ENCODE data around the gene CHERP. TPM values are rescaled to one million over a fixed set of nuclear protein-coding genes. Genes with fewer than 3 reads are reported as not detected.

CHERP gene
- total and polyA plus RNA-seq, 2 experiments from 2014 or later, result 31.6 to 41.2 TPM

DNA sequence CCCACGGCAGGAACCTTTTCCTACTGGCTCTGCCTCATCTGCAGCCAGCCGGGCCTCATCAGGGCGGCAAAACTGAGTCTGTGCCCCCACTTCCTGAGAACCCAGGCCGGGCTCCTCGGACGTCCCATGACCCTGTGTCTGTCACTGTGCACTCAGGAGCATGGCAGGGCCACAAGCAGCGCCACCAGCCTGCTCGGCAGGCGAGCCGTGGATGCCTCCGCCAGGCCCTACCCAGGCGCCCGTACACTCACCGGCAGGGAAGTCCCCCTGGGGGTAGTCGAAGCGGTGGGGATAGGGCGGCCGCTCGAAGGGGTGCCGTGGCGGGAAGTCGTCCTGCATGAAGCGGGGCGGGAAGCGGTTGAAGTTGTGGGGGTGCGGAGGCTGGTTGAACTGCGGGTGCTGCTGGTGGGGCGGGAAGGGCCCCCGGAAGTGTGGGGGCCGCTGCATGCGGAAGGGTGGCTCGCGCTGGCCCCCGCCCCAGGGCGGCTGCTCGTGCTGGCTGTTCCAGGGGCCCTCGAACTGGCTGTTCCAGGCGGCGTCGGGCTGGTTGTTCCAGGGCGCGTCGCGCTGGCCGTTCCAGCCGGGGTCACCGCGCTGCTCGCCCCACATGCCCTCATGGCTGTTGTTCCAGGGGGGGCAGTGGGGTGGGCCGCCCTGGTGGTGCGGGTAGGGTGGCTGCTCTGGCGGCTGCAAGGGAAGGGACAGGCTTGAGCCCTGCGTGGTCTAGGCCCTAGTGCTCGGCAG, 17.1 kb downstream of the CHERP start:
- Histone ChIP-seq H3K79me2 (replicated peaks; ENCODE audit: insufficient read depth) (no peaks in the 10 kb centered on the region), H3K27me3 (ENCODE audit: insufficient read depth) (no peaks in the 10 kb centered on the region), H3F3A (replicated peaks; ENCODE audit: low read depth) (no peaks in the 10 kb centered on the region; the same call in 1 of the 2 replicates), H3K9me2 (ENCODE audit: insufficient read depth) (no peaks in the 10 kb centered on the region), H4K20me1 (replicated peaks; ENCODE audit: insufficient read depth) (peaks cover 25% of the 10 kb centered on the region), H3K27ac (ENCODE audit: low read depth) (no peak overlapping the region), H3K4me1 (ENCODE audit: insufficient read depth) (no peaks in the 10 kb centered on the region), H3K36me3 (ENCODE audit: insufficient read depth) (peaks cover 40% of the 10 kb centered on the region), H3K4me3 (no peak overlapping the region), H3K4me2 (no peak overlapping the region), H2AFZ (no peak overlapping the region)
- no peak overlapping the region for H3K27ac Mint-ChIP-seq
- H3K4me3 Mint-ChIP-seq, result no peak overlapping the region
- peaks cover 86% of the 10 kb centered on the region for H3K36me3 Mint-ChIP-seq (ENCODE audit: low read depth)
- H3K4me1 Mint-ChIP-seq, result no peaks in the 10 kb centered on the region
- peaks cover 6% of the 10 kb centered on the region for H3K27me3 Mint-ChIP-seq (ENCODE audit: insufficient read depth, low read depth, poor library complexity)
- no peaks in the 10 kb centered on the region for H3K9me3 Mint-ChIP-seq
- DNase-seq (ENCODE audit: low spot score) (no peak), ATAC-seq (no peak)
- TF ChIP-seq EZH2 (IDR thresholded peaks at IDR 0.05; ENCODE audit: low read depth, unreplicated experiment) (no peak), NANOG (IDR thresholded peaks at IDR 0.05; ENCODE audit: borderline replicate concordance) (no peak), ZNF462 (CRISPR knock-in tag; IDR thresholded peaks at IDR 0.05) (no peak), ZNF331 (CRISPR knock-in tag; IDR thresholded peaks at IDR 0.05; ENCODE audit: low read depth) (no peak), REST (IDR thresholded peaks at IDR 0.05; ENCODE audit: unreplicated experiment) (no peak), CREB1 (CRISPR knock-in tag; IDR thresholded peaks at IDR 0.05; ENCODE audit: low read depth) (no peak), ZNF114 (CRISPR knock-in tag; IDR thresholded peaks at IDR 0.05) (no peak), STAT1 (IDR thresholded peaks at IDR 0.05; ENCODE audit: unreplicated experiment) (no peak), POLR2AphosphoS5 (IDR thresholded peaks at IDR 0.05; ENCODE audit: low read depth) (no peak)
- TF ChIP-seq, protein P1, sequence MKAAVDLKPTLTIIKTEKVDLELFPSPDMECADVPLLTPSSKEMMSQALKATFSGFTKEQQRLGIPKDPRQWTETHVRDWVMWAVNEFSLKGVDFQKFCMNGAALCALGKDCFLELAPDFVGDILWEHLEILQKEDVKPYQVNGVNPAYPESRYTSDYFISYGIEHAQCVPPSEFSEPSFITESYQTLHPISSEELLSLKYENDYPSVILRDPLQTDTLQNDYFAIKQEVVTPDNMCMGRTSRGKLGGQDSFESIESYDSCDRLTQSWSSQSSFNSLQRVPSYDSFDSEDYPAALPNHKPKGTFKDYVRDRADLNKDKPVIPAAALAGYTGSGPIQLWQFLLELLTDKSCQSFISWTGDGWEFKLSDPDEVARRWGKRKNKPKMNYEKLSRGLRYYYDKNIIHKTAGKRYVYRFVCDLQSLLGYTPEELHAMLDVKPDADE (IDR thresholded peaks at IDR 0.05), result no peak
- TF ChIP-seq, protein P2, sequence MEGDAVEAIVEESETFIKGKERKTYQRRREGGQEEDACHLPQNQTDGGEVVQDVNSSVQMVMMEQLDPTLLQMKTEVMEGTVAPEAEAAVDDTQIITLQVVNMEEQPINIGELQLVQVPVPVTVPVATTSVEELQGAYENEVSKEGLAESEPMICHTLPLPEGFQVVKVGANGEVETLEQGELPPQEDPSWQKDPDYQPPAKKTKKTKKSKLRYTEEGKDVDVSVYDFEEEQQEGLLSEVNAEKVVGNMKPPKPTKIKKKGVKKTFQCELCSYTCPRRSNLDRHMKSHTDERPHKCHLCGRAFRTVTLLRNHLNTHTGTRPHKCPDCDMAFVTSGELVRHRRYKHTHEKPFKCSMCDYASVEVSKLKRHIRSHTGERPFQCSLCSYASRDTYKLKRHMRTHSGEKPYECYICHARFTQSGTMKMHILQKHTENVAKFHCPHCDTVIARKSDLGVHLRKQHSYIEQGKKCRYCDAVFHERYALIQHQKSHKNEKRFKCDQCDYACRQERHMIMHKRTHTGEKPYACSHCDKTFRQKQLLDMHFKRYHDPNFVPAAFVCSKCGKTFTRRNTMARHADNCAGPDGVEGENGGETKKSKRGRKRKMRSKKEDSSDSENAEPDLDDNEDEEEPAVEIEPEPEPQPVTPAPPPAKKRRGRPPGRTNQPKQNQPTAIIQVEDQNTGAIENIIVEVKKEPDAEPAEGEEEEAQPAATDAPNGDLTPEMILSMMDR (conservative IDR thresholded peaks at IDR 0.05; ENCODE audit: low read depth in 2 of 2), result no peak

Data from GM23338 (cell line).